Stimulated activated CD8-positive, alpha-beta memory T cell treated with anti-CD3 and anti-CD28 coated beads, Interleukin-12 subunit alpha, Interleukin-12 subunit beta, amount 100 ng/mL, for 24 hours (primary cell): Measurements from ENCODE around the gene GMPR2.
"Not testable (repeated sequence)": the region's sequence is repeated elsewhere in the genome, so short reads cannot be mapped to it uniquely, and the experiment has no call there.

Experiments used
- DNase-seq: peaks from one replicate; pipeline ENCODE4 v3.0.0-alpha.2; 2020; ENCODE audit errors: extremely low read depth

GMPR2 gene

DNA sequence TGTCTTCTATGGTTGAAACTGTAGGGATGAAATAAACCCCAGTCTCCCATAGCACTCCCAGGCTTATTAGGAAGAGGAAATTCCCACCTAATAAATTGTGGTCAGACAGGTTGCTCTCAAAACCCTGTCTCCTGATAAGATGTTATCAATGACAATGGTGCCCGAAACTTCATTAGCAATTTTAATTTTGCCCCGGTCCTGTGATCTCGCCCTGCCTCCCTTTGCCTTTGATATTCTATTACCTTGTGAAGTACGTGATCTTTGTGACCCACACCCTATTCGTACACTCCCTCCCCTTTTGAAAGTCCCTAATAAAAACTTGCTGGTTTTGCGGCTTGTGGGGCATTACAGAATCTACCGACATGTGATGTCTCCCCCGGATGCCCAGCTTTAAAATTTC lies 30.2 kb upstream of the GMPR2 start:
- not testable (repeated sequence) for DNase-seq

GRCh38 chr14:24203249-24203886 lies 29.4 kb upstream of the GMPR2 start:
- DNase-seq = not testable (repeated sequence)

- DNase-seq = no peak
Measured at GRCh38 chr14:24204163-24205146, 28.3 kb upstream of the GMPR2 start.

GRCh38 chr14:24206260-24207103 lies 26.2 kb upstream of the GMPR2 start:
- no peak for DNase-seq

DNA sequence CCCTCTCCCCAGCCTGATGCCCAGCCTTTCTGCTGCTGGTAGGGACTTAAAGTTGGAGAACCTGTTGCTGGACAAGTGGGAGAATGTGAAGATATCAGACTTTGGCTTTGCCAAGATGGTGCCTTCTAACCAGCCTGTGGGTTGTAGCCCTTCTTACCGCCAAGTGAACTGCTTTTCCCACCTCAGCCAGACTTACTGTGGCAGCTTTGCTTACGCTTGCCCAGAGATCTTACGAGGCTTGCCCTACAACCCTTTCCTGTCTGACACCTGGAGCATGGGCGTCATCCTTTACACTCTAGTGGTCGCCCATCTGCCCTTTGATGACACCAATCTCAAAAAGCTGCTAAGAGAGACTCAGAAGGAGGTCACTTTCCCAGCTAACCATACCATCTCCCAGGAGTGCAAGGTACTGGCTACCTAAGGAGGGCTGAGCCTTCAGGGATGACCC lies 25.6 kb upstream of the GMPR2 start:
- no peak for DNase-seq

GRCh38 chr14:24207625-24208024 lies 25.1 kb upstream of the GMPR2 start:
- DNase-seq = no peak

DNA sequence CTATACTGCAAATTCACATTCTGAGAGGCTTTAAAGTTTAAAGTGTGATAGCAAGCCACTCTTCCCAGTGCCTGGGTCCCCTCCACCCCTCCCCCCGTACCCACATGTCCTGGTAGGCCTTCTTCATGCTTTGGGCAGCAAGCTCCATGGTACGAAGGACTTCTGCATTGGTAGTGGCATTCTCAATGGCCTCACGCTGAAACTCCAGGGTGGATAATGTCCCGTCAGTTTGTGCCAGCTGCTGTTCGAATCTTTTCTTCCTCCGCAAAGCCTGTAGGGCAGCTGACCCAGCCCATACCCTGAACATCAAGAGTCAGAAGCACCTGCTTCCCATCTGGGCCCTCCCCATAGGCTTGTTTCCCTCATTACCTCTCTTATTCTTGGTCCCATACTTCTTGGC lies 21.4 kb upstream of the GMPR2 start:
- no peak for DNase-seq

DNA sequence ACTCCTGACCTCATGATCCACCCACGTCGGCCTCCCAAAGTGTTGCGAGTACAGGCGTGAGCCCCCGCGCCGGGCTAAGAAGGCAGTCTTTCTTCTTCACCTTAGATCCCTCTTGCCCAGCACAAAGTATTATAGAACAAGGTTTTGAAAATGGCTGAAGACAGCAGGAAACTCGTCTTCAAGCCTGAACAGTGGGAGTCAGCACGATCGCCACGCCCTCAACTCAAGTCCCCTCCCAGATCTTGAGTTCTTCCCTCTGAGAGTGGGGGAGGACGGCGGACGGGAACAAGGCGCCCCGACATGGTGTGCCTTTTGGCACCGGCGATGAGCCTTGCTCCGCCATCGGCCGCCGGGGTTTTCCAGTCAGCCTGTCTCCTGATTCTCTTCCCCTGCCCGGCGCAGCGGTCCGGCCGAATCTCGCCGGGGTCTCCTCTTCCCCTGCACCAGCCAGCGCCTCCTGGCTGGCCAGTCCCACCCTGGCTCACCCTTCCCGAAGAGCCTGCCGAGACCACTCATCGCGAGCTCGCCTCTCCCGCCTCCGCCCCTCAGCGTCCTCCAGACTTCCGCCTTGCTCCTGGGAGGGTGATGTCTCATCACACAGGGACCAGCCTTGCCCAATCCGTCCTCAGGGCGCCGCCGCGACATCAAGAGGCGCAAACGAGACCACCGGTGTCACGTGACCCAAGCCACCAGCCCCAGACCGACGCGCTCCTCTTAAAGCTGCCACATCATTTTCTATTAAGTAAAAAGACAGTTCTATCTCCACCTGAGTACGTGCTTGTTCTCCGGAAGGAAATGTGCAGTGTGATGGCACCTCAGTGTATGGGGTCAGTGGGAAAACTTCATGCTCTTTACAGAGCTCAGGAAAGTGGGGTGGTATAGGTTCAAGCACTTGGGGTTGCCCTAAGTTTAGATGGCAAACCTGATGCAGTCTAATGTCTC lies 19.5 kb upstream of the GMPR2 start, which contains the start of gene CHMP4A:
TSS of gene CHMP4A (minus strand) at position 565 of the 942 bp plus-strand sequence. CDS start at position 516, 49 bp downstream.
- DNase-seq = peak; percentile 96

DNA sequence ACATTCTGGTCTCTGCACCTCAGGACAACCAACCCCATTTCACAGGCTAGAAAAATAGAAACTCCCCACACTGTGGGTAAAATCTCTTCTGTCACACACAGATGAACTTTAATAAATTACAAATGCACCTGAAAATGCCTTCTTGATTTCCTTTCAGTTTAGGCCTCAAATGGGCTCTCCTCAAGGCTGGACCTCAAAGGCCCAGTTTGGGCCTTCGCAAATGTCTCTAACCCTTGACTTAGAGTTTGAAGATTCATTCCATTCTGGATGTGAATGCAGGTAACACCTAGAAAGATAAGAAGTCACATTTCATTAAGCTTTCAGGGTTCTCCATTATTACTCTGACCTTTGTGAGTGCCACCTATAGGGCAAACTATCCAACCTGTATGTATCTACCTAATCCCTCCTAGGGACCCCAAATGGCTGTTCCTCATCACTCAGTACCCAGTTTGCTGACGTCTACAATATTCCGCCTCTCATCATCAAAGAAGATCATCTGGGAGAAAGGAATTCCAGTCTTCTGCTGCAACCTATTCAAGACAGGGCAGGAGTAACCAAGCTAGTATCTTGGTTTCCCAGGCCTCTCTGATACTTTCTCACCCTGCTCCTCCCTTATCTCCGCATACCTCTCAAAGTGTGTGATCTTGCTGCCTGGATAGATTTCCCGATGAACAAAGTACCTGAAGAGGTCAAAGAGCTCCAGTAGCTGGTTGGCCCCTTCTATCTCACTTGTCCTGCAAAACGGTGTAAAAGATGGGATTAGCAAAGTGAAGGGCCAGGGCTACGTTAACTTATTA lies 18.7 kb upstream of the GMPR2 start:
- no peak for DNase-seq

DNA sequence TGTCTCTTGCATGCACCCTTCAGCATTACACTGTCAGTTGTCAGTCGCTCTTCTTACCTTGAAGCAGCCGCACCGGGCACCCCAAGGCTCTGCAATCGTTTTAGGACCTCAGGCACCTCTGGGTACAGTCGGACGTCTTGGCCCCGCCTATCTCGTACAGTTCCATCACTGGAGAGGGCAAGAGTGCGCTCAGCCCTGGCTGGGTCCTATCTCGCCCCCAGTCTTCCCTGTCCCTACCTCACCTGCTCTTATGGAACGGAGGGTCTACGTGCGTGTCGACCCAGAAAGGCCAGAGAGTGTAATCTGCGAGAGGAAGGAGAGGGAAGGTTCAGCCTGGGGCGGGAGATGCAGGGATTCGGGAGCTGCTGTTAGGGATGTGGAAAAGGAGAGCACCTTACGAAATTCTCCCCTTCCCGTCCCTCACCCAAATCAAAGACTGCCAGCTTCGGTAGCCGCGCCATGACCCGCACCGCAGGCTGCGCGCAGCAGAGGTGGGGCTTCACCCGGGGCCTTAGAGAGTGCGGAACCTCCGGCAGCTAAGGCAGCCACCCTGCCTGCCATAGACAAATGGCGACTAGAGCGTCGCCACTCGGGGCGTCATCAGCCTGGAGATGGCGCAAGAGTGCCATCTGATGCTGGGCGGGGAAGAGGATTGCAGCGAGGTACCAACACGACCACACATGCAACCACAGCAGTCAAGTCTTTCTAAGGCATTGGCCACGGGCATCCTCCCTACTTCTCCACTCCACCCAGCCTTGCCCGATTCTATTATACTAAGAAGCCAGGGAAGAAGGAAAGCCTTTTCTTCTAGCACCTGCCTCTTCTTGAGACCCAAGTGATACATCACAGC lies 17.0 kb upstream of the GMPR2 start, which contains the start of gene MDP1:
TSS of gene MDP1 (minus strand) at position 572 of the 850 bp plus-strand sequence. CDS start at position 461, 111 bp downstream.
- peak; percentile 67 for DNase-seq

DNA sequence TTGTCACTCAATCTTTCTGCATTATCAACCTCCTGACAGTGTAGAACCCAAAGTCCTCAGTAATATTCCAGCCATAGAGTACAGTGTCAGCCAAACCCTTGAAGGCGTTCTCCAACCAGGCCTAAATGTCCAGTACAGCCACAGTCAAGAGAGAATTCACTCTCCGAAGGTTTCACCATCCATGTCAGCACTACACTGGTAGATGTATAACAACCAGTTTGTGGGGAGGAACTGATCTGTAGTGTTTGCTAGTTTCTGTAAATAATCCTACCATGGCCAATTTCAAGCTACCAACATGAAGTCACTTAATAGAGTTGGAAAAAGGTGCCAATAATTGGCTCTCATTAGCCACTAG lies 16.4 kb upstream of the GMPR2 start:
- DNase-seq = no peak

DNA sequence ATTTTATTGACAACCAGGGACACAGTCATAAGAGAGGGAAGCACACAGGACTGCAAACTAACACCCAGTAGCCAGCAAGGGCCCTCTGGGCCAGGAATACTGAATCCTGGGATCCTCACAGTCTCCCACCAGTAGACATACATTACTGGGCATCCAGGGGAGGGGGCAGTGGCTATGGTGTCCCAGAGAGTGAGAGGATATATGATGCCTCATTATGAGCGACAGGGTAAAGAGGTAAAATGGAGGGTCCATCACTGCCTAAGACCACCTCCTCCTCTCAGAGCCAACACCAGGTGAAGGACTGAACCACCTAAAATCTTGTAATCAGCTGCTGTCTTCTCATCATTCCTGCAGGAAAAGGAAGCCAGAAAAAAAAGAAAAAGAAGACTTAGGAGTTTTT lies 15.9 kb upstream of the GMPR2 start:
- not testable (repeated sequence) for DNase-seq

GRCh38 chr14:24219080-24219479 lies 13.6 kb upstream of the GMPR2 start:
- no peak for DNase-seq

- no peak for DNase-seq
Measured at GRCh38 chr14:24219521-24219920, 13.2 kb upstream of the GMPR2 start.

- not testable (repeated sequence) for DNase-seq
Measured at GRCh38 chr14:24222987-24223386, 9.7 kb upstream of the GMPR2 start.

- DNase-seq = no peak
Measured at GRCh38 chr14:24224618-24225071, 8.1 kb upstream of the GMPR2 start.

DNA sequence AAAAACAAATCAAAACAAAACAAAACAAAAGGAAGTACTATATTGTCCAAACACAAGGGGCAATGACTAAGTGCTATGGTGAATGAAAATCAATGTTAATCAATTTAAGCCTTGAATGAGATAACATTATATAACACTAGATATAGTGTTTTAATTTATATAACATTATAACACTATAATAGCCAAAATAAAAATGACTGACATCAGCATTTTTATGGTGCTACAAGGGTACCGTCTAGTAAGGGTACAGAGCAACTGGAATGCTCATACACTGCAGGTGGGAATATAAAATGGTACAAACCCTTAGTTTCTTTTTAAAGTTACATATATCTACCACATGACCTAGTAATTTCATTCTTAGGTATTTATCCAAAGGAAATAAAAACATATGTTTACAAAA lies 6.3 kb upstream of the GMPR2 start:
- no peak for DNase-seq

GRCh38 chr14:24228902-24229301 lies 3.8 kb upstream of the GMPR2 start:
- DNase-seq = no peak
